ENCODE results near the gene ZFAND3. TPM values are rescaled to one million over a fixed set of nuclear protein-coding genes. Genes with fewer than 3 reads are reported as not detected.

The ZFAND3 gene
- polyA plus RNA-seq, 12 donors, result 58.3 to 119 (median 95.8) TPM; not detected in 1

- no peak for DNase-seq
Observed at GRCh38 chr6:37822851-37823682, 3.5 kb downstream of the ZFAND3 start.

- no peak for DNase-seq
Observed at GRCh38 chr6:37824170-37824569, 4.6 kb downstream of the ZFAND3 start.

- DNase-seq, result no peak
Observed at GRCh38 chr6:37826188-37826587, 6.7 kb downstream of the ZFAND3 start.

DNA sequence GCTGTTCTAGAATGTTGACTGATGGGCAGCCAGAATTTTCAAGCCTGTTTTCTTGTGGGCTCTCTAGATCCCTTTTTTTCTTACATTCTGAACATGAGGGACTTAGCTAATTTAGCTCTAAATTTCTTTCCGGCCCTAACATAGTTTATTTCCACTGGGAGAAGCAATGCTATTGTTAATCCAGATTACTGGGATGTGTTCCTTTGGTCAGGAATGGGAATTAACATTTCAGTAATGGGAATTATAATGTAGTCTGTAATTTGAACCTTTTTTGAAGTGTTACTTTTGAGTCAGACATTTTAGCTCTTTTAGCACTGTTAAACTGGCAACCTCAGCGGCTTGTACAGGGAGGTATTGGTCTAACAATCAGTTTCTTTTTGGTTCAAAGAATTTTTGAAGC, 7.5 kb downstream of the ZFAND3 start:
- no peak for DNase-seq

DNA sequence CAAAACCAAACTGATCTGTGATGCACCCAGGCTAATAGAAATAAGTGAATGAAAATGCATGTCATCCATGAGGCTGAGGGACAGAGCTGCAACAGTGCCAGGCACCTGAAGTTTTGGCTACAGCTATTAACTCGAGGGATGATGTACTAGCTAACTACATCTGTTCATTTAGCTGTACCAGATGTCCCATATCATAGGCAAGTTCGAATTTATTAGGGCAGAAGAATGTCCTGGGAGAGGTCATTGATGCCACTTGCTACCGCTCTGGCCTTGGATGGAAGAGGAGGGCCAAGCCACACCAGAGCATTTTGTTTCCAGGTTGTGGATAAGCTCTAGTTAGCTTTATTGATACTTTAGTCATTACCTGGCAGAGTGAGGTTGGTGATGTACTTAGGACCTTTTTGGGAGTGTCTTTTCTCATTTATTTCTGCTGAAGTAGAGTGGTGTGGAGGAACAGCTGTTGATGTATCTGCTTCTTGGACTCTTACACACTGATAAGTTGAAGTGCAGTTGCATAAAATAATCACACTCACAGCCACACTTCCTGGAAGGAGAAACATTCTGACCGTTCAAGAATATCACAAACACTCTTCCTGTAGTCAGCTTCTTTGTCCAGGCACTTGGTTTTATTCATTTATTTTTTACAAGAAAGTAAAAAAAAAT, 8.2 kb downstream of the ZFAND3 start:
- no peak for DNase-seq

- DNase-seq, result no peak
Observed at GRCh38 chr6:37830225-37830624, 10.7 kb downstream of the ZFAND3 start.

DNA sequence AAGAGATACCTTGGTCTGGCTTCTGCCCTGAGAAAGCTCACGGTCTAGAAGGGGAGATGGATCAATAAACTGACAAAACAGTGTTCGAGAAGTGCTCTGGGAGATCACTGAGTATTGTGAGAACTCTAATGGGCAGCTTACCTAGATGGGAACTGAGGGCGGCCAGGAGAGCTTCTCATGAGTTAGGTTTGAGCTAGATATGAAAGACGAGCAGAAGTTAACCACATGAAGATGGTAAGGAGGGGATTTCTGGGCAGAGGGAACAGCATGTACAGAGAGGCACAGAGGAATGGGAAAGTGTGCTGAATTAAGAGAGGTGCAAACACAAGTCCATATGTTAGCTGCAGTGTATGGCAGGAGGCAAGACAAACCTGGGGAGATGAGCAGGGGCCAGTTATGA, 11.9 kb downstream of the ZFAND3 start:
- no peak for DNase-seq

DNA sequence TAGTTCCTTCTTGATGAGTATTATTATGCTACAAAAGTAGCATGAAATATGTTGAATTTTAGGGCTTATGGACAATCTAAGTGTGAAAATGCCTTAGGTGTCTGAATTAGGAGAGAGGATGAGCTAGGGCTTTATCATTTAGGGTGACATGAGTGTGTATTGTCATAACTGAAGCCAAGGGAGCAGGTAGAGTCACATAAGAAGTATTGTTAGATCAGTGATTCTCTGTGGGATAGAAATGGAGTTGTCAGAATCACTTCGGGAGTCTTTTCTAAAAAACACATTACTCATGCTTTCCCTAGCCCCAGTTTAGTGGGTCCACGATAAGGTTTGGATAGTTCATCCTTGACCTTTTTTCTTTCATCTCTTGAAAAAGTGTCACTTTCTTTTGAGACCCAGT, 16.4 kb downstream of the ZFAND3 start:
- DNase-seq, result no peak

DNA sequence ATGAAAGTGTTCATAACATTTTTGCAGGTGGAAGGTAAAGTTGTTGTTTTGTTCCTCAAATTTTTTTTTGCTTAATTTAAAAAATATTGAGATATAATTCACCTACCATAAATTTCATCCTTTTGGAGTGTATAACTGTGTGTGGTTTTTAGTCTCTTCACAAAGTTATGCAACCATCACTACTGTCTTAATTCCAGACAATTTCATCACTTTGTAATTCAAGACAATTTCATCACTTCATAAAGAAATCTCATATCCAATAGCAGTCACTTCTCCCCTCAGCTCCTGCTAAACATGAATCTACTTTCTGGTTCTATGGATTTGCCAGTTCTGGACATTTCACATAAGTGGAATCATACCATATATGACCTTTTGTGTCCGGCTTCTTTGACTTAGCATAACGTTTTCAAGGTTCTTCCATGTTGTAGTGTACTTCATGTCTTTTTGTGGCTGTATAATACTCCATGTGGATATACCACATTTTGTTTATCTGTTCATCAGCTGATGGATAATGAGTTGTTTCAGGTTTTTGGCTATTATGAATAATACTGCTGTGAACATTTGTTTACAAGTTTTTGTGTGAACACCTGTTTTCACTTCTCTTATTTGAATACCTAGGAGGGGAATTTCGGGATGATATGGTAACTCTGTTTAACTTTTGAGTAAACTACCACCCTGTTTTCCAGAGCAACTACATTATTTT, 18.8 kb downstream of the ZFAND3 start:
- no peak for DNase-seq

DNA sequence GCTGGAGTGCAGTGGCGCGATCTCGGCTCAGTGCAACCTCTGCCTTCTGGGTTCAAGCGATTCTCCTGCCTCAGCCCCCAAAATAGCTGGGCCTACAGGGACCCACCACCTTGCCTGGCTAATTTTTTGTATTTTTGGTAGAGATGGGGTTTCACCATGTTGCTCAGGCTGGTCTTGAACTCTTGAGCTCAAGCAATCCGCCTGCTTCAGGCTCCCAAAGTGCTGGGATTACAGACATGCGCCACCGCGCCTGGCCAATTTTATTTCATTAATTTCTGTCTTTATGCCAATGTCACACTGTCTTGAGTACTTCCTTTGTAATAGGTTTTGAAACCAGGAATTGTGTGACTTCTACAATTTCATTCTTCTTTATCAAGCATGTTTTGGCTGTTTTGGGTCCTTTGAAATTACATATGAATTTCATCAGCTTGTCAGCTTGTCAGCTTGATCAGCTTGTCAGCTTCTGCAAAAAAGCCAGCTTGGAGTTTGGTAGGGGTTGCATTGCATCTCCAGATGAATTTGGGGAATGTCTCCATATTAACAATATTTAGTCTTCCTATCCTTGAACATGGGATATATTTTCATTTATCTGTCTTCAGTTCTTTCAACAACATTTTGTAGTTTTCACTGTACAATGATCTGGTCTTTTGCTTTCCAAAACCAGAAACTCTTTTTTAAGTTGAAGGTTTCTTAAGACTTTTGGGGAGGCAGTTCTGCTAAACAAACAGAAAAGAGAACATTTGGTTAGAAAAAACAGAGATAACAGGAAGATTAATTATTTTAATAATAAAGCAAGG, 20.8 kb downstream of the ZFAND3 start:
- DNase-seq, result no peak

DNA sequence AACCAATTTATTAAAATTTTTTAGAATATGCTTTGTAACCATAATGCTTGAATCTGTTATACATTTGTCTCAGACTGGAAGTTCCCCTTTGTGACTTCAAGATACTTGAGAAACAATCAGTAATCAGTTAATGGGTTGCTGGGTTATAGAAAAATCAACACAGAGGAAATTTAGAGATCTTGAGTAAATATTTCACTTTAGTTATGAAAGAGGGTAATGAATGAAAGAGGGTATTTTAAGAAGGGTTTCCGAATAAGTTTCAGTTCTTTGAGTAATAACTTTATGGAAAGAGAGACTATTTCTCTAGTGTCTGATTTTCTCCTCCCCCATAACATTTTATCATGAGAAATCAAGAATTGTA, 21.4 kb downstream of the ZFAND3 start:
- DNase-seq, result no peak

- no peak for DNase-seq
Observed at GRCh38 chr6:37845026-37845911, 25.7 kb downstream of the ZFAND3 start.

DNA sequence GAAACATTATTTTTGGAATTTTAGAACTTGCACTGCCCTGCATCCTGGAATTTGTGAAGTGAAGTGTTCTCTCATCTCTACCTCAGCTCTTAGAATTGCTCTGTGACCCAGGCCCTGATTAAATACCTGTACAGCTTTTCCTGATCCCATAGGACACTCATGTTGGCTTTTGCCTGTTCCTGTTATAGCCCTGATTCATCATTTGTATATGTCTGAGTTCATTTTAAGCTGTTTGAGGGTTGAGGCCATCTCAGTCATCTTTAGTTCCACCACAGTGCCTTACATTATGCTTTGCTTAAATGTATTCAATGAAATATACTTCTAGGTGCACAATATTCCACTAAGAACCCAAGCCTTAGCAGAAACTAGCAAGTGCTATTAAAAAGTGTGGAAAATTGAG, 26.4 kb downstream of the ZFAND3 start:
- DNase-seq, result no peak

- no peak for DNase-seq
Observed at GRCh38 chr6:37847704-37848103, 28.2 kb downstream of the ZFAND3 start.

- DNase-seq, result no peak
Observed at GRCh38 chr6:37848371-37848770, 28.8 kb downstream of the ZFAND3 start.

- DNase-seq, result no peak
Observed at GRCh38 chr6:37850260-37850659, 30.7 kb downstream of the ZFAND3 start.

DNA sequence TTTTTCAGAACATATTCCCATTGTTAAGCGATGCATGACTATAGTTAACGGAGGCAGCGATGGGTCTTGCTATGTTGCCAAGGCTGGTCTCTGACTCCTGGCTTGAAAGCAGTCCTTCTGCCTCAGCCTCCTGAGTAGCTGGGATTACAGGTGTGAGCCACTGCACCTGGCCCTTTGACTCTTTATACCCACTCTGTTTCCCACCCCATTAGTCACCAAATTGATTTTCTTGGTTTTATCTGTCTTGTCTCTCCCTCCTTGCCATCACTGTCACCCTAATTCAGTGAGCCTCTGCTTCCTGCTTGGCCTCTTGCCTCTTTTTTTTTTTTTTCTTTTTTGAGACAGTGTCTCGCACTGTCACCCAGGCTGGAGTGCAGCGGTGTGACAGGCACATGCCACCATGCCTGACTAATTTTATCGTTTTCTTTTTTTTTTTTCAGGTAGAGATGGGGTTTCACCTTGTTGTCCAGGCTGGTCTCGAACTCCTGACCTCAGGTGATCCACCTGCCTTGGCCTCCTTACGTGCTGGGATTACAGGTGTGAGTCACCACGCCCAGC, 31.3 kb downstream of the ZFAND3 start:
- DNase-seq, result no peak

- DNase-seq, result no peak
Observed at GRCh38 chr6:37851997-37852524, 32.5 kb downstream of the ZFAND3 start.

GRCh38 chr6:37856285-37856684, 36.8 kb downstream of the ZFAND3 start:
- DNase-seq, result no peak

DNA sequence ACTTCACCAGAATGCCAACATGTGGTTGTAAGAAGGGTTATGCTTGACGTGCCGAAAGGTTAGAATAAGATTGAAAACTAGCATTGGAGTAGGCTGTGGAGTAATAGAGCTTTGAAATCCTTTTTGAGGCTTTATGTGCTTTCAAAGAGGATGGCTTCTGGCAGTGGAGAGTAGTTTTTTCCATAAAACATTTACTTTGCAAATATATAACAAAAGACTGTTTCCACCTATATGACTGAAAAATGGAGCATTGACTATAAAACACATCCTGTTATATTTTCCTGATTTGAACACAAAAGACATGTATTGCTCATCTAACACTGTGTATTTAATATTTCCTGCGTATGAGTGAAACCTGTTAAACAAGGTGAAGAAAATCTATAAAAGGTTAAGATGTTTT, 38.8 kb downstream of the ZFAND3 start:
- DNase-seq, result no peak

Data from muscle of arm (tissue), 12 donors.